ENCODE results near the gene MAP4K1. TPM values are rescaled to one million over a fixed set of nuclear protein-coding genes. Genes with fewer than 3 reads are reported as not detected.
A peak's percentile ranks its signal among the peaks of the same experiment; 100 is the strongest.

The MAP4K1 gene
- total RNA-seq, 1 donor from 2014 or later, result 1.7 TPM

- H3K4me3 ChIP-seq (ENCODE audit: insufficient read depth, low read depth, low read length), result peak within 1 kb of the TSS; percentile 94
- no peaks in the 10 kb centered on the region for H3K36me3 ChIP-seq (ENCODE audit: insufficient read depth, low read length)
- Mint-ChIP-seq H3K27me3 (ENCODE audit: low read depth, unreplicated experiment) (no peaks in the 10 kb centered on the region), H3K27ac (ENCODE audit: unreplicated experiment) (peak within 1 kb of the TSS; percentile 91), H3K4me1 (ENCODE audit: low read depth, unreplicated experiment) (peaks cover 15% of the 10 kb centered on the region), H3K4me3 (ENCODE audit: unreplicated experiment) (peak within 1 kb of the TSS; percentile 99), H3K36me3 (ENCODE audit: low read depth, unreplicated experiment) (peaks cover 4% of the 10 kb centered on the region), H3K9me3 (ENCODE audit: unreplicated experiment) (peaks cover 2% of the 10 kb centered on the region)
- H4K20me1 ChIP-seq (ENCODE audit: insufficient read depth, low read length), result peaks cover 45% of the 10 kb centered on the region
- H3K4me2 ChIP-seq (ENCODE audit: low read length), result peak within 1 kb of the TSS; percentile 87
- peak within 1 kb of the TSS; percentile 8 for H2AFZ ChIP-seq (ENCODE audit: low read depth, low read length)
- no peaks in the 10 kb centered on the region for H3K27me3 ChIP-seq (ENCODE audit: insufficient read depth, low read length)
- H3K79me2 ChIP-seq (ENCODE audit: insufficient read depth, low read length), result peaks cover 50% of the 10 kb centered on the region
- no peaks in the 10 kb centered on the region for H3K9me3 ChIP-seq (ENCODE audit: insufficient read depth, low read depth, low read length)
- no peak for TF ChIP-seq EZH2 (IDR thresholded peaks at IDR 0.05; ENCODE audit: insufficient read depth, low read length)
- no peak for TF ChIP-seq CTCF (IDR thresholded peaks at IDR 0.05; ENCODE audit: insufficient read depth, low read depth, low read length)
- peaks cover 24% of the 10 kb centered on the region for H3K4me1 ChIP-seq (ENCODE audit: insufficient read depth, low read length)
- peak within 1 kb of the TSS; percentile 100 for H3K9ac ChIP-seq (ENCODE audit: low read length)
- DNase-seq (ENCODE audit: low read depth), result peak; percentile 80
- FAIRE-seq, result no peak
- H3K27ac ChIP-seq (ENCODE audit: low read depth, low read length), result peak within 1 kb of the TSS; percentile 99
Measured at GRCh38 chr19:38647368-38647965, 29.7 kb upstream of the MAP4K1 start, which contains the start of gene ACTN4. Gene ACTN4, plus strand, starts transcription at chr19:38647649. Its CDS starts 97 bp downstream, at chr19:38647746.

- DNase-seq (ENCODE audit: low read depth) (no peak), FAIRE-seq (no peak)
- Mint-ChIP-seq H3K27me3 (ENCODE audit: low read depth, unreplicated experiment) (no peaks in the 10 kb centered on the region), H3K4me1 (ENCODE audit: low read depth, unreplicated experiment) (no peaks in the 10 kb centered on the region), H3K36me3 (ENCODE audit: low read depth, unreplicated experiment) (peaks cover 4% of the 10 kb centered on the region), H3K9me3 (ENCODE audit: unreplicated experiment) (peaks cover 2% of the 10 kb centered on the region), H3K4me3 (ENCODE audit: unreplicated experiment) (no peak overlapping the region), H3K27ac (ENCODE audit: unreplicated experiment) (peak overlapping the region; percentile 20)
- H3K4me1 ChIP-seq (ENCODE audit: insufficient read depth, low read length), result no peaks in the 10 kb centered on the region
- no peaks in the 10 kb centered on the region for H3K9me3 ChIP-seq (ENCODE audit: insufficient read depth, low read depth, low read length)
- TF ChIP-seq CTCF (IDR thresholded peaks at IDR 0.05; ENCODE audit: insufficient read depth, low read depth, low read length), result no peak
- TF ChIP-seq EZH2 (IDR thresholded peaks at IDR 0.05; ENCODE audit: insufficient read depth, low read length), result no peak
- H2AFZ ChIP-seq (ENCODE audit: low read depth, low read length), result no peak overlapping the region
- peaks cover 23% of the 10 kb centered on the region for H3K79me2 ChIP-seq (ENCODE audit: insufficient read depth, low read length)
- H3K9ac ChIP-seq (ENCODE audit: low read length), result no peak overlapping the region
- H3K36me3 ChIP-seq (ENCODE audit: insufficient read depth, low read length), result no peaks in the 10 kb centered on the region
- no peak overlapping the region for H3K27ac ChIP-seq (ENCODE audit: low read depth, low read length)
- no peak overlapping the region for H3K4me2 ChIP-seq (ENCODE audit: low read length)
- H3K4me3 ChIP-seq (ENCODE audit: insufficient read depth, low read depth, low read length), result no peak overlapping the region
- peaks cover 21% of the 10 kb centered on the region for H4K20me1 ChIP-seq (ENCODE audit: insufficient read depth, low read length)
- H3K27me3 ChIP-seq (ENCODE audit: insufficient read depth, low read length), result no peaks in the 10 kb centered on the region
Measured at GRCh38 chr19:38644719-38645118, 27.0 kb upstream of the MAP4K1 start.

DNA sequence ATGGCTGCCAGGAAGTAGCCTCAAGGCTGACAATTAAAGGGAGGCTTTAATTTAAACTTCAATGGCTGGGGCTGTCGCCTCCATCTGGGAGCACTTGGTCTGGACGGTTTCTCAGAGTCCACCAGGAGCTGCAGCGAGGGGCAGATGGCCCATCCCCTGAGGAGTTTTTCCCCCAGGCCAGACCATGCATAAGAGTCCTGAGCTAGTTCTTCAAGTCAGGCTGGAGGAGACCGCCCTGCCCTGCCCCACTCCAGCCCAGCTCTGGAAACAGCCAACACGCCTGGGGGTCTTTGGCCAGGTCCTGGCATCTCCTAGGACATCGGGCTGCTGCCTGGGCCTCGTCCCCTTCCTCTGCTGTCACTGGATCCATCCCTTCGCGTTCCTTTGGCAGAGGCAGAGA is 24.4 kb upstream of the MAP4K1 start:
- Histone ChIP-seq H3K4me2 (ENCODE audit: low read length) (no peak overlapping the region), H3K4me1 (ENCODE audit: insufficient read depth, low read length) (no peaks in the 10 kb centered on the region), H3K4me3 (ENCODE audit: insufficient read depth, low read depth, low read length) (no peak overlapping the region), H3K9me3 (ENCODE audit: insufficient read depth, low read depth, low read length) (no peaks in the 10 kb centered on the region), H3K27me3 (ENCODE audit: insufficient read depth, low read length) (no peaks in the 10 kb centered on the region), H3K79me2 (ENCODE audit: insufficient read depth, low read length) (no peaks in the 10 kb centered on the region), H3K36me3 (ENCODE audit: insufficient read depth, low read length) (no peaks in the 10 kb centered on the region), H3K27ac (ENCODE audit: low read depth, low read length) (no peak overlapping the region), H2AFZ (ENCODE audit: low read depth, low read length) (no peak overlapping the region), H3K9ac (ENCODE audit: low read length) (no peak overlapping the region), H4K20me1 (ENCODE audit: insufficient read depth, low read length) (no peaks in the 10 kb centered on the region)
- Mint-ChIP-seq H3K27me3 (ENCODE audit: low read depth, unreplicated experiment) (no peaks in the 10 kb centered on the region), H3K27ac (ENCODE audit: unreplicated experiment) (no peak overlapping the region), H3K9me3 (ENCODE audit: unreplicated experiment) (no peaks in the 10 kb centered on the region), H3K4me3 (ENCODE audit: unreplicated experiment) (no peak overlapping the region), H3K36me3 (ENCODE audit: low read depth, unreplicated experiment) (no peaks in the 10 kb centered on the region), H3K4me1 (ENCODE audit: low read depth, unreplicated experiment) (no peaks in the 10 kb centered on the region)
- no peak for DNase-seq (ENCODE audit: low read depth)
- no peak for FAIRE-seq
- no peak for TF ChIP-seq EZH2 (IDR thresholded peaks at IDR 0.05; ENCODE audit: insufficient read depth, low read length)

All from astrocyte (in vitro differentiated cells and primary cell).